ENCODE results near the gene IGFBP1. TPM values are rescaled to one million over a fixed set of nuclear protein-coding genes. Genes with fewer than 3 reads are reported as not detected.
"Not testable (repeated sequence)": the region's sequence is repeated elsewhere in the genome, so short reads cannot be mapped to it uniquely, and the experiment has no call there.

IGFBP1 gene
- total RNA-seq = under 1 TPM; 0.40 to 0.72 TPM
- under 1 TPM; 0.98 TPM for polyA plus RNA-seq (ENCODE audit: insufficient read length in 2 of 2)
- long read RNA-seq, donor 1 = 0 reads
- long read RNA-seq, donor 2 = 0 reads
- long read RNA-seq, donor 3 = 0 reads
- long read RNA-seq, donor 4 = 0 reads

DNA sequence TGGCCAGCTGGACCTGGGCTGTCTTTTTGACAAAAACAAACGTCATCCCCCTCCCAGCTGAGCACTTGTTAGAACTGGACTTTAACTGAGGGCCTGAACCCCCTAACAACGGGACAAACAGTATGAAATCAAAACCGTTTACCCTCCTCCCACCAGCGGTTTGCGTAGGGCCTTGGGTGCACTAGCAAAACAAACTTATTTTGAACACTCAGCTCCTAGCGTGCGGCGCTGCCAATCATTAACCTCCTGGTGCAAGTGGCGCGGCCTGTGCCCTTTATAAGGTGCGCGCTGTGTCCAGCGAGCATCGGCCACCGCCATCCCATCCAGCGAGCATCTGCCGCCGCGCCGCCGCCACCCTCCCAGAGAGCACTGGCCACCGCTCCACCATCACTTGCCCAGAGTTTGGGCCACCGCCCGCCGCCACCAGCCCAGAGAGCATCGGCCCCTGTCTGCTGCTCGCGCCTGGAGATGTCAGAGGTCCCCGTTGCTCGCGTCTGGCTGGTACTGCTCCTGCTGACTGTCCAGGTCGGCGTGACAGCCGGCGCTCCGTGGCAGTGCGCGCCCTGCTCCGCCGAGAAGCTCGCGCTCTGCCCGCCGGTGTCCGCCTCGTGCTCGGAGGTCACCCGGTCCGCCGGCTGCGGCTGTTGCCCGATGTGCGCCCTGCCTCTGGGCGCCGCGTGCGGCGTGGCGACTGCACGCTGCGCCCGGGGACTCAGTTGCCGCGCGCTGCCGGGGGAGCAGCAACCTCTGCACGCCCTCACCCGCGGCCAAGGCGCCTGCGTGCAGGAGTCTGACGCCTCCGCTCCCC, at the start of gene IGFBP1:
Gene IGFBP1 (plus strand): TSS at position 304 of the 808 bp plus-strand sequence. CDS start 165 bp downstream, at position 469.
- Histone ChIP-seq H3K4me3 (ENCODE audit: low read depth, low read length) (peak within 1 kb of the TSS; percentile 28), H3K27me3 (ENCODE audit: control insufficient read depth, insufficient read depth, low read length) (peaks cover 18% of the 10 kb centered on the region), H3K4me1 (ENCODE audit: control insufficient read depth, insufficient read depth, low read length) (peaks cover 21% of the 10 kb centered on the region), H3K36me3 (ENCODE audit: control insufficient read depth, insufficient read depth, low read length) (no peaks in the 10 kb centered on the region), H3K9me3 (ENCODE audit: control insufficient read depth, insufficient read depth, low read length) (no peaks in the 10 kb centered on the region), H3K27ac (ENCODE audit: low read depth, low read length) (peak within 1 kb of the TSS; percentile 19)
- peak in 2 of 6 donors; percentile 21 to 57 for DNase-seq (ENCODE audit: low read depth in 4 of 6, low spot score in 6 of 6)
- WGBS (ENCODE audit: insufficient coverage) = under 1% methylated on average over 72 of the region's 73 CpGs

DNA sequence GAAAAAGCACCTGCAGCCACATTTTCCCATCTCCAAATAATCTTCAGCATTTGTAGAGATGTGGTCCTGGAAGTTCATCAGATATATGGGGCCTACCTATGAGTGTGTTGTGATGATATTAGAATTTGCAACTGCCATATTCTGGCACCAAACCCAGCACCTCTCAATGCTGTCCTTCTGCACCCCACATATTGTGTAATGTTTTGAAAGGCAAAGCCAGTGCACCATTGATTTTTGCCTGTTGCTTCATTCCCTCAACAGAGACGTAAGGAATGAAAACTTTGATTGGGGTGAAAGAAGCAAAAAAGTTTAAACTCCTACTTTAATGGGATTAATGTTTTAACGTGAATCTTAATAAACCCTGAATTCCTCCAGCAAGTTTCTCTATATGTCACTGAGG, 49.4 kb upstream of the IGFBP1 start:
- DNase-seq (ENCODE audit: low read depth in 4 of 6, low spot score in 6 of 6); H3K4me3 ChIP-seq (ENCODE audit: low read depth, low read length); H3K36me3 ChIP-seq (ENCODE audit: control insufficient read depth, insufficient read depth, low read length); H3K27me3 ChIP-seq (ENCODE audit: control insufficient read depth, insufficient read depth, low read length); H3K9me3 ChIP-seq (ENCODE audit: control insufficient read depth, insufficient read depth, low read length); H3K27ac ChIP-seq (ENCODE audit: low read depth, low read length); H3K4me1 ChIP-seq (ENCODE audit: control insufficient read depth, insufficient read depth, low read length): not testable (repeated sequence)
- no CpG with 5 or more reads among the region's 2 CpGs for WGBS (ENCODE audit: insufficient coverage)

DNA sequence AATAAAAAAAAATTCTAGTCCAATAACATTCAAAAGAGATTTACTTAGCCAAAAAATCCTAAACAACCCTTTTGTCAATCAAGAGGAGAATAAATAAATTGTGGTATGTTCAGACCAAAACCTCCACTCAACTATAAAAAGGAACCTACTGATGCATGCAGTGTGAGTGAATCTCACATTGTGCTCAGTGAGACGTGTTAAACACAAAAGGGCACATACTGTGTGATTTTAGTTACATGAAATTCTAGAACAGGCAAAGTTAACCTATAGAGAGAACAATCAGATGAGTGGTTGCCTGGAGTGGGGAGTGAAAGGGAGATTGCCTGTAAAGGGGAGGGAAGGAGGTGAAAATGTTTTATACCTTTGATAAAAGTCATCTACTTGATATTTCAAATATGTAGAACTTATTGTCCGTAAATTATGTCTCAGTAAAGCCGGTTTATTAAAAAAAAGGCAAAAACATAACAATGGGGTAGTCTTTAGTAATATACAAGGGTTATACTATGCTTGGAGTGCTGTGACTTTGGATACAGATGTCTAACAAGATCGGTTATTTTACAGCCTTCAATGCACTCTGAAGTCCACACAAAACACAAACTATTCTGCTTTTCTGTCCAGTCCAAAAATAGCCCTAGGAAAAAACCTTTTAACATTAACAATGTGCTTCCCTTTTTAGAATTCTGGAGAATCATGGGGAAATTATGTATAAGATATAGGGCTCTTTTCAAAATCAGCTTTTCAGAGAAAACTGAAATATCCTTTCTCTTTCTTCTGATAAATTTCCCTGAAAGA, 46.2 kb upstream of the IGFBP1 start:
- H3K4me3 ChIP-seq (ENCODE audit: low read depth, low read length); DNase-seq (ENCODE audit: low read depth in 4 of 6, low spot score in 6 of 6); H3K9me3 ChIP-seq (ENCODE audit: control insufficient read depth, insufficient read depth, low read length); H3K27me3 ChIP-seq (ENCODE audit: control insufficient read depth, insufficient read depth, low read length); H3K27ac ChIP-seq (ENCODE audit: low read depth, low read length); H3K4me1 ChIP-seq (ENCODE audit: control insufficient read depth, insufficient read depth, low read length); H3K36me3 ChIP-seq (ENCODE audit: control insufficient read depth, insufficient read depth, low read length): not testable (repeated sequence)
- WGBS (ENCODE audit: insufficient coverage) = no CpG with 5 or more reads among the region's 4 CpGs

DNA sequence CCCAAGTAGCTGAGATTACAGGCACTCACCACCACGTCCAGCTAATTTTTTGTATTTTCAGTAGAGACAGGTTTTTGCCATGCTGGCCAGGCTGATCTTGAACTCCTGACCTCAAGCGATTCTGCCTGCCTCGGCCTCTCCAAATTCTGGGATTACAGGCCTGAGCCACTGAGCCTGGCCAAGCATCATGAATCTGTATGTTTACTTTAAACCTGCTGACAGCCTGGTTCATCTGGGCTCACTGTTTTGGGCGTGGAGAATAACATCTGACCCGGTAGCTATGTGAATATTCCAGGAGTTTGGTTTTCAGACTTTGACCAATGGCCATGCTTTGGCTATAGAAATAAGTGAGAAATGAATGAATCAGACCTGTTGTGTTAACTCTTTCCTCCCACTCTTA, 41.8 kb upstream of the IGFBP1 start:
- WGBS (ENCODE audit: insufficient coverage) = 81% methylated on average over 2 of the region's 5 CpGs
- not testable (repeated sequence) for H3K27me3 ChIP-seq (ENCODE audit: control insufficient read depth, insufficient read depth, low read length); H3K36me3 ChIP-seq (ENCODE audit: control insufficient read depth, insufficient read depth, low read length); H3K9me3 ChIP-seq (ENCODE audit: control insufficient read depth, insufficient read depth, low read length); H3K4me1 ChIP-seq (ENCODE audit: control insufficient read depth, insufficient read depth, low read length); H3K4me3 ChIP-seq (ENCODE audit: low read depth, low read length); DNase-seq (ENCODE audit: low read depth in 4 of 6, low spot score in 6 of 6); H3K27ac ChIP-seq (ENCODE audit: low read depth, low read length)

DNA sequence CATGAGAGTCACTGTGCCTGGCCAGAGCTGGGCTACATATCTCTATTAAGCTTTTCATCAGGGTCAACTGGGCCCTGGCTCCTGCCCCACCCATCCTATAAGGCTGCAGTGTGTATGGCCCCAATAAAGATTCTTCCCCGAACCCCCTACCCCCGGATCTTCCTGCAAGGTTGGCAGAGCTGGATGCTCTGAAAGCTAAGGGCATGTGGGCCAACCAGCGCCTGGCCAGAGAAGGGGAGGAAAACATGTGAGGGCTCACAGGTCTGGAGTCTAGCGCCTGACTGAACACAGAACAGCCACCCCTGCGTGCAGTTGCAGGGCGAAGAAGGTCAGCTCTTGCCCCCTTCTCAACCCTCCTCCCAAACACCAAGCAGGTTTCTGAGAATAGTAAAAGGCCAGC, 39.6 kb upstream of the IGFBP1 start:
- H3K4me1 ChIP-seq (ENCODE audit: control insufficient read depth, insufficient read depth, low read length); H3K27ac ChIP-seq (ENCODE audit: low read depth, low read length); H3K4me3 ChIP-seq (ENCODE audit: low read depth, low read length); H3K27me3 ChIP-seq (ENCODE audit: control insufficient read depth, insufficient read depth, low read length); H3K36me3 ChIP-seq (ENCODE audit: control insufficient read depth, insufficient read depth, low read length); H3K9me3 ChIP-seq (ENCODE audit: control insufficient read depth, insufficient read depth, low read length); DNase-seq (ENCODE audit: low read depth in 4 of 6, low spot score in 6 of 6): not testable (repeated sequence)
- WGBS (ENCODE audit: insufficient coverage) = 100% methylated on average over 1 of the region's 6 CpGs

DNA sequence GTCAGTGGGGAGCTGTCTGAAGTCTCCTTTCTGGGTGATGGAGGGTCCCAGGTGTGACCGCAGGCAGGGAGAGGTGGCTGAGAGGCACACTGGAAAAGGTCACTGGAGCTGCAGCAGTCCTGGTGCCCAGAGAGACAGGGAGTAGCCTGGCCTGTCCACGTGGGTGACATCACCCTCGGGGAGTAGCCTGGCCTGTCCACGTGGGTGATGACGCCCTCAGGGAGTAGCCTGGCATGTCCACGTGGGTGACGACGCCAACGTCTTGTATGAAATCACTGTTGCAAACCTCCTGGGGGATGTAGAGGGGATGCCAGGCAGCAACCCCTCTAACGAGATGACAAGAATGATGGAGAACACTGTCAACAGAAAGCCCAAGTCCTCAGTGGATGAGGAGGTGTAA, 35.3 kb upstream of the IGFBP1 start:
- H3K27me3 ChIP-seq (ENCODE audit: control insufficient read depth, insufficient read depth, low read length); H3K9me3 ChIP-seq (ENCODE audit: control insufficient read depth, insufficient read depth, low read length); H3K27ac ChIP-seq (ENCODE audit: low read depth, low read length); H3K36me3 ChIP-seq (ENCODE audit: control insufficient read depth, insufficient read depth, low read length); H3K4me1 ChIP-seq (ENCODE audit: control insufficient read depth, insufficient read depth, low read length); H3K4me3 ChIP-seq (ENCODE audit: low read depth, low read length); DNase-seq (ENCODE audit: low read depth in 4 of 6, low spot score in 6 of 6): not testable (repeated sequence)
- 91% methylated on average over 5 of the region's 10 CpGs for WGBS (ENCODE audit: insufficient coverage)

DNA sequence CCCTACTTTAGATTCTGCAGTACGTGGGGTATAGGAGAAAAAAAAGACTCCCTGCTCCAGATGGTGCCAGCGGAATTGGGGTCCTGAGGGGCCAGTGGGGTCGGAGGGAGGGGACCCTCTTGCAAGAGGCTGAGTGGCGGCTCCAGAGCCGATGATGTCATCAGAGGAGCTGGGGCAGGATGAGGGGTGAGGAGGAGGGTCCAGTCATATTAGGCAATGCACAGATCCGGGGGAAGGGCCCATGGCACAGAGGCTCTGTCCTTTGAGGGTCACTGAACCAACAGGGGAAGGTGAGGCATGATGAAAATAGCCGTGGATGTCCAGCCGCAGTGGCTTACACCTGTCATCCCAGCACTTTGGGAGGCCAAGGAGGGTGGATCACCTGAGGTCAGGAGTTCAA, 34.8 kb upstream of the IGFBP1 start:
- H3K36me3 ChIP-seq (ENCODE audit: control insufficient read depth, insufficient read depth, low read length); H3K27ac ChIP-seq (ENCODE audit: low read depth, low read length); DNase-seq (ENCODE audit: low read depth in 4 of 6, low spot score in 6 of 6); H3K4me1 ChIP-seq (ENCODE audit: control insufficient read depth, insufficient read depth, low read length); H3K4me3 ChIP-seq (ENCODE audit: low read depth, low read length); H3K9me3 ChIP-seq (ENCODE audit: control insufficient read depth, insufficient read depth, low read length); H3K27me3 ChIP-seq (ENCODE audit: control insufficient read depth, insufficient read depth, low read length): not testable (repeated sequence)
- 92% methylated on average over 6 of the region's 8 CpGs for WGBS (ENCODE audit: insufficient coverage)

DNA sequence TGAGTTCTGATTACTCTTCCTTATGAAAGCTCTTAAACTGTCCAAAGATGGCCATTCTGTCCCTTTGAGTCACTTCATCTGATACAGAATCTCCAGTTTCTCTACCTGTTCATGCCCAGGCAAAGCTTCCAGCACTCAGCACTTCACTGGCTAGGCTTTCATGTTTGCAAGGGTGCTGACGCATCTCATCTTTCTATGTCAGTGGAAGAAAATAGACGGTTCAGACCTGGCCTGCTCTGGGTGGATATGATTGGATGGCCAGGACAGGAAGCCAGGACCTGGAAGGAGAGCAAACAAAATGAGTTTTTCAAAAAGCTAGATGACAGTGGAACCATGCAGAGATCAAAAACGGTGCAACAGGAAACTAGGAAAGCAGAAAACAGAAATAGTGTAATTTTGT, 32.6 kb upstream of the IGFBP1 start:
- not testable (repeated sequence) for H3K4me1 ChIP-seq (ENCODE audit: control insufficient read depth, insufficient read depth, low read length); H3K4me3 ChIP-seq (ENCODE audit: low read depth, low read length); H3K36me3 ChIP-seq (ENCODE audit: control insufficient read depth, insufficient read depth, low read length); H3K27ac ChIP-seq (ENCODE audit: low read depth, low read length); H3K9me3 ChIP-seq (ENCODE audit: control insufficient read depth, insufficient read depth, low read length); DNase-seq (ENCODE audit: low read depth in 4 of 6, low spot score in 6 of 6); H3K27me3 ChIP-seq (ENCODE audit: control insufficient read depth, insufficient read depth, low read length)
- 44% methylated on average over 2 of the region's 3 CpGs for WGBS (ENCODE audit: insufficient coverage)

DNA sequence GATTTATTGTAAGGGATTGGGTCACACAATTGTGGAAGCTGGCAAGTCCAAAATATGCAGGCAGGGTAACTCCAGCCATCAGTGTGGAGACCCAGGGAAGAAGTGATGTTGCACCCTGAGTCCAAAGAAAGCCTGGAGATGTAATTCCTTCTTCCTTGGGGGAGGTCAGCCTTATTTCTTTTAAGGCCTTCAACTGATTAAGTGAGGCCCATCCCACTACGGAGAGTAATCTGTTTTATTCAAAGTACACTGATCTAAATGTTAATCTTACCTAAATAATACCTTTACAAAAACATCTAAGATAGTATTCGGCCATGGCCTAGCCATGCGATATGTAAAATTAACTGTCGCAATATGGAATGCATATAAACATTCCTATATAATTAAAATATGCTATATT, 31.4 kb upstream of the IGFBP1 start:
- not testable (repeated sequence) for H3K27me3 ChIP-seq (ENCODE audit: control insufficient read depth, insufficient read depth, low read length); H3K9me3 ChIP-seq (ENCODE audit: control insufficient read depth, insufficient read depth, low read length); H3K27ac ChIP-seq (ENCODE audit: low read depth, low read length); H3K4me1 ChIP-seq (ENCODE audit: control insufficient read depth, insufficient read depth, low read length); H3K36me3 ChIP-seq (ENCODE audit: control insufficient read depth, insufficient read depth, low read length); DNase-seq (ENCODE audit: low read depth in 4 of 6, low spot score in 6 of 6); H3K4me3 ChIP-seq (ENCODE audit: low read depth, low read length)
- WGBS (ENCODE audit: insufficient coverage) = no CpG with 5 or more reads among the region's 4 CpGs
